HepG2 (cell line): ENCODE measurements around the gene ZNF189. TPM values are rescaled to one million over a fixed set of nuclear protein-coding genes. Genes with fewer than 3 reads are reported as not detected.

Experiments used
- ARID3A ChIP-seq: IDR thresholded peaks from 2 replicates; pipeline ENCODE4 v1.6.1; 2012; ENCODE audit warnings: low read depth, low read length, improper control_type of control experiment
- ARID4A ChIP-seq: sonication (generic); formaldehyde crosslinking; IDR thresholded peaks from 2 replicates; pipeline ENCODE4 v1.5.0; 2020; ENCODE audit warnings: mild to moderate bottlenecking, missing genetic modification reagents, borderline replicate concordance
- BHLHE40 ChIP-seq: IDR thresholded peaks from 2 replicates; pipeline ENCODE4 v1.6.1; 2011; ENCODE audit warnings: low read length, improper control_type of control experiment
- CCDC6 ChIP-seq: sonication (generic); formaldehyde crosslinking; IDR thresholded peaks from 2 replicates; pipeline ENCODE4 v1.8.1; 2022; ENCODE audit warnings: mild to moderate bottlenecking, missing genetic modification reagents, moderate library complexity
- ESRRA ChIP-seq: sonication (generic); formaldehyde crosslinking; IDR thresholded peaks from 2 replicates; pipeline ENCODE4 v1.5.1; 2020; ENCODE audit warnings: mild to moderate bottlenecking, low read depth, missing genetic modification reagents
- SATB2 ChIP-seq: sonication (generic); formaldehyde crosslinking; IDR thresholded peaks from 2 replicates; pipeline ENCODE4 v1.5.0; 2020; ENCODE audit warnings: missing genetic modification reagents
- SCMH1 ChIP-seq: sonication (generic); formaldehyde crosslinking; IDR thresholded peaks from 2 replicates; pipeline ENCODE4 v1.9.0; 2021; ENCODE audit warnings: missing genetic modification reagents, mild to moderate bottlenecking, borderline replicate concordance
- SIN3B ChIP-seq: fragments of 150-350 bp; IDR thresholded peaks from 2 replicates; pipeline ENCODE4 v1.6.1; 2014; ENCODE audit warnings: low read length
- SKIL ChIP-seq: sonication (generic); formaldehyde crosslinking; IDR thresholded peaks from 2 replicates; pipeline ENCODE4 v1.8.0; 2022; ENCODE audit warnings: missing genetic modification reagents, mild to moderate bottlenecking, moderate library complexity, borderline replicate concordance
- THAP8 ChIP-seq: sonication (generic); formaldehyde crosslinking; IDR thresholded peaks from 2 replicates; pipeline ENCODE4 v1.5.1; 2020; ENCODE audit warnings: missing genetic modification reagents, mild to moderate bottlenecking, borderline replicate concordance
- ZNF18 ChIP-seq: sonication (generic); formaldehyde crosslinking; IDR thresholded peaks from 2 replicates; pipeline ENCODE4 v1.8.0; 2022; ENCODE audit warnings: mild to moderate bottlenecking, missing genetic modification reagents; ENCODE audit not compliant: insufficient replicate concordance
- ZNF639 ChIP-seq: conservative IDR thresholded peaks from 2 replicates; pipeline ENCODE4 v1.6.1; 2018; ENCODE audit warnings: missing genetic modification reagents
- ZNF800 ChIP-seq: sonication (generic); formaldehyde crosslinking; IDR thresholded peaks from 2 replicates; pipeline ENCODE4 v1.4.0; 2020; ENCODE audit warnings: missing genetic modification reagents
- polyA plus RNA-seq, 8 experiments: library from polyadenylated mRNA; depleted of rRNA in 3 of 8; stranded (reverse) in 7 of 8; unstranded in 1 of 8; fragments of >200 nt; fragmentation: Illumina TruSeq in 4 of 8; extraction: Trizol in 4 of 8; gene quantifications; 2 replicates each; pipeline versions ENCODE4 v1.2.1 to v1.2.3, GENCODE V29; 2011 to 2016; ENCODE audit warnings: low read depth in 4 of 8, missing spikeins in 1 of 8, mixed read lengths in 1 of 8; ENCODE audit not compliant: insufficient read depth in 1 of 8
- total RNA-seq, 5 experiments: library from RNA; depleted of rRNA; stranded (reverse); fragments of >200 nt; fragmentation: Illumina TruSeq; extraction: Trizol; gene quantifications; 2 replicates each; pipeline ENCODE4 v1.2.3, GENCODE V29; 2016; ENCODE audit warnings: low read depth in 1 of 5

ZNF189 gene
- total and polyA plus RNA-seq, 2 of the 13 experiments (the other 11 are each of a cell fraction or from before 2014, with no cell fraction given), result 8.4 to 50.0 TPM

- TF ChIP-seq ARID4A (CRISPR knock-in tag) (no peak), ZNF800 (CRISPR knock-in tag) (no peak), THAP8 (CRISPR knock-in tag) (no peak), SATB2 (CRISPR knock-in tag) (no peak), BHLHE40 (peak; percentile 44), SKIL (CRISPR knock-in tag) (no peak), ZNF18 (no peak), SCMH1 (CRISPR knock-in tag) (no peak), ESRRA (CRISPR knock-in tag) (no peak), ZNF639 (CRISPR knock-in tag) (no peak), SIN3B (no peak), ARID3A (no peak), CCDC6 (CRISPR knock-in tag) (no peak)
These were observed 43.6 kb upstream of the ZNF189 start (continued) for GRCh38 chr9:101354765-101355708.
